Hepatocyte (in vitro differentiated cells): ENCODE measurements around the gene COX19.

Source experiments
- CTCF ChIP-seq: fragments of 200-600 bp; sonication (generic); IDR thresholded peaks from 2 replicates; pipeline ENCODE4 v1.5.1; 2016; ENCODE audit warnings: antibody characterized with exemption, mild to moderate bottlenecking; ENCODE audit not compliant: poor library complexity
- EZH2 ChIP-seq: fragments of 200-600 bp; sonication (generic); IDR thresholded peaks from 2 replicates; pipeline ENCODE4 v1.6.1; 2016; ENCODE audit warnings: antibody characterized with exemption, mild to moderate bottlenecking, borderline replicate concordance
- EZH2phosphoT487 ChIP-seq: fragments of 200-600 bp; sonication (generic); IDR thresholded peaks from one replicate; pipeline ENCODE4 v1.6.1; 2018; ENCODE audit warnings: antibody characterized with exemption, mild to moderate bottlenecking, low read depth, moderate library complexity; ENCODE audit not compliant: unreplicated experiment, severe bottlenecking

- no peak for TF ChIP-seq CTCF
- TF ChIP-seq EZH2 = no peak
- TF ChIP-seq EZH2phosphoT487 = no peak
Measured at GRCh38 chr7:1013581-1013980, 38.2 kb upstream of the COX19 start.
